ENCODE results near the gene RAD51B. TPM values are rescaled to one million over a fixed set of nuclear protein-coding genes. Genes with fewer than 3 reads are reported as not detected.

The RAD51B gene
- total and polyA plus RNA-seq, 9 of the 15 experiments (the other 6 are each of a cell fraction or from before 2014, with no cell fraction given): 8.5 to 17.3 (median 11.3) TPM

DNA sequence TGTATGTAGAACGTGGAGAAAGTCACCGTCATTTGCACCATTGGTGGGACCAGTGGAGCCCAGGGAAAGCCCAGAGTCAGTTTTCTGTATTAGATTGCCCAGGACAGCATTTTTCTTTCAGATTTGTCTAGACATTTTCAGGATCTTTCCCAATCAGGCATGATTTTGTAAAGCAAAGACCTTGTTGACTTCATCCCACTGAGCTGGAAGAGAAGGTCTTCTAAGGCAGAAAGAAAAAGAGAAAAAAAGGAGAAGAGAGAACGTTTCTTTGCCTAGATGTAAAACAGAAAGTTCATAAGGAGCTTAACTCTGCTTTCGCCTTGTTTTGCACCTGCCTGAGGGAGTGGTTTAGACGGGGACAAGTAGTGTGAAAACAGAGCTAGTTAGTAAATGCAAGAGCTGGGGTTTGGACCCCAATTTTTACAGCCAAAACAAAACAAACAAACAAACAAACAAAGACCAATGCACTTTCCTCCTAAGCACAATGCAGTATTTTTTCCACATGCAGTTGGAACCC, 700.1 kb downstream of the RAD51B start:
- in situ Hi-C loops (cut with MboI): no loop called here

More for the DNA sequence above, 700.1 kb downstream of the RAD51B start:
- DNase-seq (ENCODE audit: extremely low read depth in 1 of 4, low spot score in 3 of 4): no peak
- H3K9me1 ChIP-seq (ENCODE audit: control insufficient read depth, insufficient read depth, low read length): no peaks in the 10 kb centered on the region
- H3K27ac ChIP-seq (ENCODE audit: extremely low read depth, low read depth, low read length): no peak overlapping the region
- no peaks in the 10 kb centered on the region for H3K36me3 ChIP-seq (ENCODE audit: control insufficient read depth, insufficient read depth, low read length)
- H3K4me1 ChIP-seq (replicated peaks in 1 of 2; ENCODE audit: control insufficient read depth in 2 of 2, insufficient read depth in 2 of 2, low read length in 2 of 2): no peaks in the 10 kb centered on the region
- no peak for FAIRE-seq
- no peak overlapping the region for H3K4me2 ChIP-seq (ENCODE audit: insufficient read depth, low read length)
- WGBS (ENCODE audit: insufficient coverage, low coverage, missing lambda C conversion rate): 4% methylated on average over 5 of the region's 5 CpGs
- H3K4me3 ChIP-seq: no peak overlapping the region
- TF ChIP-seq FOXA3 (CRISPR knock-in tag; conservative IDR thresholded peaks at IDR 0.05 in 1 of 2, IDR thresholded peaks at IDR 0.05 in 1 of 2): no peak
- TF ChIP-seq, protein P1, sequence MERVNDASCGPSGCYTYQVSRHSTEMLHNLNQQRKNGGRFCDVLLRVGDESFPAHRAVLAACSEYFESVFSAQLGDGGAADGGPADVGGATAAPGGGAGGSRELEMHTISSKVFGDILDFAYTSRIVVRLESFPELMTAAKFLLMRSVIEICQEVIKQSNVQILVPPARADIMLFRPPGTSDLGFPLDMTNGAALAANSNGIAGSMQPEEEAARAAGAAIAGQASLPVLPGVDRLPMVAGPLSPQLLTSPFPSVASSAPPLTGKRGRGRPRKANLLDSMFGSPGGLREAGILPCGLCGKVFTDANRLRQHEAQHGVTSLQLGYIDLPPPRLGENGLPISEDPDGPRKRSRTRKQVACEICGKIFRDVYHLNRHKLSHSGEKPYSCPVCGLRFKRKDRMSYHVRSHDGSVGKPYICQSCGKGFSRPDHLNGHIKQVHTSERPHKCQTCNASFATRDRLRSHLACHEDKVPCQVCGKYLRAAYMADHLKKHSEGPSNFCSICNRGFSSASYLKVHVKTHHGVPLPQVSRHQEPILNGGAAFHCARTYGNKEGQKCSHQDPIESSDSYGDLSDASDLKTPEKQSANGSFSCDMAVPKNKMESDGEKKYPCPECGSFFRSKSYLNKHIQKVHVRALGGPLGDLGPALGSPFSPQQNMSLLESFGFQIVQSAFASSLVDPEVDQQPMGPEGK (CRISPR knock-in tag; IDR thresholded peaks at IDR 0.05; ENCODE audit: borderline replicate concordance): no peak
- no peak for TF ChIP-seq MTA2 (IDR thresholded peaks at IDR 0.05; ENCODE audit: low read depth)
- no peak for TF ChIP-seq MCM5 (IDR thresholded peaks at IDR 0.05; ENCODE audit: low read depth)
- TF ChIP-seq HNRNPUL1 (IDR thresholded peaks at IDR 0.05; ENCODE audit: low read length): no peak
- TF ChIP-seq, protein P2, sequence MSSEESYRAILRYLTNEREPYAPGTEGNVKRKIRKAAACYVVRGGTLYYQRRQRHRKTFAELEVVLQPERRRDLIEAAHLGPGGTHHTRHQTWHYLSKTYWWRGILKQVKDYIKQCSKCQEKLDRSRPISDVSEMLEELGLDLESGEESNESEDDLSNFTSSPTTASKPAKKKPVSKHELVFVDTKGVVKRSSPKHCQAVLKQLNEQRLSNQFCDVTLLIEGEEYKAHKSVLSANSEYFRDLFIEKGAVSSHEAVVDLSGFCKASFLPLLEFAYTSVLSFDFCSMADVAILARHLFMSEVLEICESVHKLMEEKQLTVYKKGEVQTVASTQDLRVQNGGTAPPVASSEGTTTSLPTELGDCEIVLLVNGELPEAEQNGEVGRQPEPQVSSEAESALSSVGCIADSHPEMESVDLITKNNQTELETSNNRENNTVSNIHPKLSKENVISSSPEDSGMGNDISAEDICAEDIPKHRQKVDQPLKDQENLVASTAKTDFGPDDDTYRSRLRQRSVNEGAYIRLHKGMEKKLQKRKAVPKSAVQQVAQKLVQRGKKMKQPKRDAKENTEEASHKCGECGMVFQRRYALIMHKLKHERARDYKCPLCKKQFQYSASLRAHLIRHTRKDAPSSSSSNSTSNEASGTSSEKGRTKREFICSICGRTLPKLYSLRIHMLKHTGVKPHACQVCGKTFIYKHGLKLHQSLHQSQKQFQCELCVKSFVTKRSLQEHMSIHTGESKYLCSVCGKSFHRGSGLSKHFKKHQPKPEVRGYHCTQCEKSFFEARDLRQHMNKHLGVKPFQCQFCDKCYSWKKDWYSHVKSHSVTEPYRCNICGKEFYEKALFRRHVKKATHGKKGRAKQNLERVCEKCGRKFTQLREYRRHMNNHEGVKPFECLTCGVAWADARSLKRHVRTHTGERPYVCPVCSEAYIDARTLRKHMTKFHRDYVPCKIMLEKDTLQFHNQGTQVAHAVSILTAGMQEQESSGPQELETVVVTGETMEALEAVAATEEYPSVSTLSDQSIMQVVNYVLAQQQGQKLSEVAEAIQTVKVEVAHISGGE (CRISPR knock-in tag; IDR thresholded peaks at IDR 0.05): no peak
- TF ChIP-seq CHD4 (IDR thresholded peaks at IDR 0.05; ENCODE audit: insufficient read depth, insufficient replicate concordance, low read depth, low read length, poor library complexity, severe bottlenecking): no peak
- no peak for TF ChIP-seq NCOR1 (IDR thresholded peaks at IDR 0.05)
- no peak for TF ChIP-seq PCBP1 (IDR thresholded peaks at IDR 0.05; ENCODE audit: low read depth, low read length, poor library complexity, severe bottlenecking)
- ChIA-PET CTCF (ENCODE audit: low intra/inter-chr PET ratio) (no interaction called here), POLR2A (interaction anchor here (1.5 kb wide), 1 partner anchor 9 kb away, joined by 3 read pairs; no protein-coding TSS in a partner anchor)
- H3K27me3 ChIP-seq (ENCODE audit: control insufficient read depth in 2 of 2, insufficient read depth in 2 of 2, low read length in 2 of 2): no peaks in the 10 kb centered on the region
- intact Hi-C loops (cut with micrococcal nuclease): loop anchor here (5.0 kb wide), 1 partner anchor 298 kb away; no protein-coding TSS in a partner anchor
- H4K20me1 ChIP-seq (replicated peaks; ENCODE audit: control insufficient read depth, insufficient read depth, low read length): no peaks in the 10 kb centered on the region
- no peak for ATAC-seq
- no peaks in the 10 kb centered on the region for H3K9me3 ChIP-seq (replicated peaks; ENCODE audit: control insufficient read depth, insufficient read depth, low read depth, low read length)
- H2AFZ ChIP-seq (ENCODE audit: low read depth, low read length): no peak overlapping the region
- BruUV-seq (replicated peaks): no TSS peak
- H3K79me2 ChIP-seq (ENCODE audit: control insufficient read depth, insufficient read depth, low read length): no peaks in the 10 kb centered on the region
- no peak overlapping the region for H3K9ac ChIP-seq (ENCODE audit: insufficient read depth in 1 of 2, low read depth in 2 of 2, low read length in 2 of 2)

Measured in K562 (cell line).